NT2/D1 (cell line): Measurements from ENCODE around the gene HNF1B.
A peak's percentile ranks its signal among the peaks of the same experiment; 100 is the strongest.

Source experiments
- DNase-seq: peaks from one replicate; pipeline ENCODE4 v3.0.0-alpha.2; 2011; ENCODE audit warnings: low read depth, low spot score
- H3K27me3 ChIP-seq: 2 replicates; pipeline ENCODE4 v1.6.0; 2011; ENCODE audit warnings: mild to moderate bottlenecking; ENCODE audit not compliant: insufficient read length, insufficient read depth
- H3K36me3 ChIP-seq: 2 replicates; pipeline ENCODE4 v1.6.1; 2011; ENCODE audit warnings: mild to moderate bottlenecking, low read length, mixed read lengths; ENCODE audit not compliant: insufficient read depth, insufficient read length
- H3K4me1 ChIP-seq: 2 replicates; pipeline ENCODE4 v1.5.1; 2011; ENCODE audit not compliant: insufficient read depth, insufficient read length
- H3K4me3 ChIP-seq: 2 replicates; pipeline ENCODE4 v1.5.1; 2011; ENCODE audit warnings: low read depth; ENCODE audit not compliant: insufficient read length
- H3K9ac ChIP-seq: 2 replicates; pipeline ENCODE4 v1.6.0; 2011; ENCODE audit warnings: low read depth; ENCODE audit not compliant: insufficient read length
- H3K9me3 ChIP-seq: 2 replicates; pipeline ENCODE4 v1.5.1; 2011; ENCODE audit warnings: mild to moderate bottlenecking, low read length; ENCODE audit not compliant: insufficient read depth
- SUZ12 ChIP-seq: IDR thresholded peaks from 2 replicates; pipeline ENCODE4 v1.6.1; 2011; ENCODE audit not compliant: insufficient read length, insufficient read depth; ENCODE audit errors: extremely low read depth
- YY1 ChIP-seq: IDR thresholded peaks from 2 replicates; pipeline ENCODE4 v1.6.1; 2011; ENCODE audit not compliant: insufficient read length, insufficient read depth
- ZNF274 ChIP-seq: IDR thresholded peaks from 2 replicates; pipeline ENCODE4 v1.6.1; 2011; ENCODE audit warnings: mild to moderate bottlenecking, low read depth, low read length

Gene HNF1B

GRCh38 chr17:37744961-37745800 is at the start of gene HNF1B:
HNF1B (minus strand) TSS chr17:37745059; CDS start chr17:37744884, 175 bp downstream.
- Histone ChIP-seq H3K4me3 (peak within 1 kb of the TSS; percentile 54), H3K9ac (peak within 1 kb of the TSS; percentile 65)
- no peak for DNase-seq

GRCh38 chr17:37792787-37793186 is 47.9 kb upstream of the HNF1B start:
- Histone ChIP-seq H3K9me3 (no peaks in the 10 kb centered on the region), H3K36me3 (no peaks in the 10 kb centered on the region), H3K4me3 (no peak overlapping the region), H3K9ac (no peak overlapping the region), H3K4me1 (peaks cover 3% of the 10 kb centered on the region), H3K27me3 (no peaks in the 10 kb centered on the region)
- peak; percentile 16 for DNase-seq
- no peak for TF ChIP-seq SUZ12
- TF ChIP-seq ZNF274: no peak
- TF ChIP-seq YY1: no peak

More at GRCh38 chr17:37744961-37745800, at the start of gene HNF1B:
- Histone ChIP-seq H3K36me3 (no peaks in the 10 kb centered on the region), H3K9me3 (no peaks in the 10 kb centered on the region), H3K4me1 (peaks cover 7% of the 10 kb centered on the region), H3K27me3 (peaks cover 89% of the 10 kb centered on the region)
- TF ChIP-seq YY1 (no peak), SUZ12 (no peak), ZNF274 (no peak)

- Histone ChIP-seq H3K9me3 (no peaks in the 10 kb centered on the region), H3K36me3 (no peaks in the 10 kb centered on the region), H3K4me1 (peaks cover 3% of the 10 kb centered on the region), H3K27me3 (no peaks in the 10 kb centered on the region), H3K9ac (no peak overlapping the region), H3K4me3 (no peak overlapping the region)
- TF ChIP-seq ZNF274: no peak
- TF ChIP-seq YY1: no peak
- no peak for TF ChIP-seq SUZ12
- DNase-seq: no peak
Observed at GRCh38 chr17:37791447-37792399, 46.9 kb upstream of the HNF1B start.

- H3K27me3 ChIP-seq: no peaks in the 10 kb centered on the region
- H3K4me1 ChIP-seq: no peaks in the 10 kb centered on the region
- no peak overlapping the region for H3K9ac ChIP-seq
- no peak overlapping the region for H3K4me3 ChIP-seq
- H3K36me3 ChIP-seq: no peaks in the 10 kb centered on the region
- no peak for DNase-seq
- no peaks in the 10 kb centered on the region for H3K9me3 ChIP-seq
- TF ChIP-seq SUZ12 (no peak), ZNF274 (no peak), YY1 (no peak)
Observed at GRCh38 chr17:37789771-37790541, 45.1 kb upstream of the HNF1B start.

GRCh38 chr17:37789021-37789565 is 44.2 kb upstream of the HNF1B start:
- TF ChIP-seq SUZ12 (no peak), YY1 (no peak), ZNF274 (no peak)
- Histone ChIP-seq H3K9me3 (no peaks in the 10 kb centered on the region), H3K36me3 (no peaks in the 10 kb centered on the region), H3K27me3 (no peaks in the 10 kb centered on the region), H3K9ac (no peak overlapping the region), H3K4me3 (no peak overlapping the region), H3K4me1 (no peaks in the 10 kb centered on the region)
- no peak for DNase-seq

GRCh38 chr17:37788526-37788925 is 43.7 kb upstream of the HNF1B start:
- Histone ChIP-seq H3K36me3 (no peaks in the 10 kb centered on the region), H3K9ac (no peak overlapping the region), H3K4me1 (no peaks in the 10 kb centered on the region), H3K27me3 (no peaks in the 10 kb centered on the region), H3K4me3 (no peak overlapping the region), H3K9me3 (no peaks in the 10 kb centered on the region)
- TF ChIP-seq ZNF274 (no peak), YY1 (no peak), SUZ12 (no peak)
- DNase-seq: no peak
